GM19240 (cell line): ENCODE measurements around the gene INTS13.
"Not testable (repeated sequence)": the region's sequence is repeated elsewhere in the genome, so short reads cannot be mapped to it uniquely, and the experiment has no call there.

Source experiments
- DNase-seq: peaks from one replicate; pipeline ENCODE4 v3.0.0; 2011; ENCODE audit warnings: low spot score; ENCODE audit not compliant: insufficient read length

Gene INTS13

GRCh38 chr12:26935636-26936378, 2.0 kb downstream of the INTS13 start:
- no peak for DNase-seq

GRCh38 chr12:26929590-26929989, 8.2 kb downstream of the INTS13 start:
- DNase-seq: no peak

GRCh38 chr12:26928661-26929060, 9.1 kb downstream of the INTS13 start:
- DNase-seq: no peak

GRCh38 chr12:26921886-26922285, 15.9 kb downstream of the INTS13 start:
- no peak for DNase-seq

GRCh38 chr12:26919216-26919555, 18.6 kb downstream of the INTS13 start:
- no peak for DNase-seq

GRCh38 chr12:26918321-26919215, 19.2 kb downstream of the INTS13 start:
- DNase-seq: no peak

GRCh38 chr12:26906704-26907103, 31.1 kb downstream of the INTS13 start:
- no peak for DNase-seq

- no peak for DNase-seq
Measured at GRCh38 chr12:26906024-26906423, 31.8 kb downstream of the INTS13 start.

GRCh38 chr12:26903396-26903795, 34.4 kb downstream of the INTS13 start:
- DNase-seq: not testable (repeated sequence)

- no peak for DNase-seq
Measured at GRCh38 chr12:26896913-26897312, 40.9 kb downstream of the INTS13 start.

- no peak for DNase-seq
Measured at GRCh38 chr12:26895672-26896071, 42.1 kb downstream of the INTS13 start.

- DNase-seq: no peak
Measured at GRCh38 chr12:26891704-26892103, 46.1 kb downstream of the INTS13 start.

GRCh38 chr12:26890784-26891183, 47.0 kb downstream of the INTS13 start:
- DNase-seq: no peak

- DNase-seq: peak; percentile 40
Measured at GRCh38 chr12:26884765-26885576, 52.8 kb downstream of the INTS13 start.

- DNase-seq: no peak
Measured at GRCh38 chr12:26880625-26881024, 57.2 kb downstream of the INTS13 start.

- no peak for DNase-seq
Measured at GRCh38 chr12:26878661-26879119, 59.1 kb downstream of the INTS13 start.

GRCh38 chr12:26874501-26875296, 63.1 kb downstream of the INTS13 start:
- DNase-seq: no peak

GRCh38 chr12:26872625-26873024, 65.2 kb downstream of the INTS13 start:
- no peak for DNase-seq

- no peak for DNase-seq
Measured at GRCh38 chr12:26871985-26872384, 65.8 kb downstream of the INTS13 start.

GRCh38 chr12:26870491-26871419, 67.0 kb downstream of the INTS13 start:
- DNase-seq: no peak
